Activated CD8-positive, alpha-beta T cell treated with anti-CD3 and anti-CD28 coated beads for 36 hours (primary cell): ENCODE measurements around the gene ZFYVE28. TPM values are rescaled to one million over a fixed set of nuclear protein-coding genes. Genes with fewer than 3 reads are reported as not detected.
"Not testable (repeated sequence)": the region's sequence is repeated elsewhere in the genome, so short reads cannot be mapped to it uniquely, and the experiment has no call there.

Source experiments
- ATAC-seq: fragments of 200-7000 bp; cut with Tn5 transposase; one replicate; pipeline ENCODE4 v1.10.0; 2021; ENCODE audit warnings: mild to moderate bottlenecking, moderate library complexity
- CTCF ChIA-PET: fragments of 350-600 bp; sonication (Branson Sonifier 250); formaldehyde crosslinking; loops from one replicate; lab custom pipeline; 2021; ENCODE audit warnings: antibody characterized with exemption; lab: Charles Lee
- POLR2A ChIA-PET: fragments of 350-600 bp; sonication (Branson Sonifier 250); formaldehyde crosslinking; loops from one replicate; lab custom pipeline; 2021; ENCODE audit warnings: antibody characterized with exemption; lab: Charles Lee
- DNase-seq: peaks from one replicate; pipeline ENCODE4 v3.0.0-alpha.2; 2020
- H3K27ac Mint-ChIP-seq: one replicate; pipeline ENCODE4 v1.8.0; 2021; ENCODE audit warnings: mild to moderate bottlenecking, mixed read lengths
- H3K27me3 Mint-ChIP-seq: one replicate; pipeline ENCODE4 v1.8.0; 2021; ENCODE audit warnings: mixed read lengths
- H3K36me3 Mint-ChIP-seq: one replicate; pipeline ENCODE4 v1.8.0; 2021; ENCODE audit warnings: low read depth, mixed read lengths
- H3K4me1 Mint-ChIP-seq: one replicate; pipeline ENCODE4 v1.8.0; 2021; ENCODE audit warnings: low read depth, mixed read lengths
- H3K4me3 Mint-ChIP-seq: one replicate; pipeline ENCODE4 v1.8.0; 2021; ENCODE audit warnings: mild to moderate bottlenecking, moderate library complexity, mixed read lengths
- H3K9me3 Mint-ChIP-seq: one replicate; pipeline ENCODE4 v1.8.0; 2021; ENCODE audit warnings: mixed read lengths
- intact Hi-C: fragments of 100-400 bp; cut with micrococcal nuclease; formaldehyde crosslinking; loops from one replicate; pipeline ENCODE4 v1.10.0; 2022
- total RNA-seq, 2 experiments: library from RNA; stranded (reverse); gene quantifications; one replicate each; pipeline ENCODE4 v1.2.3, GENCODE V29; 2021
- TF ChIP-seq, protein P1 (sequence below): fragments of 200-600 bp; IDR thresholded peaks from one replicate; pipeline ENCODE4 v1.8.0; 2022; ENCODE audit warnings: antibody characterized with exemption, mild to moderate bottlenecking

Gene ZFYVE28
- total RNA-seq, 2 experiments from 2014 or later: 4.9 to 7.0 TPM

DNA sequence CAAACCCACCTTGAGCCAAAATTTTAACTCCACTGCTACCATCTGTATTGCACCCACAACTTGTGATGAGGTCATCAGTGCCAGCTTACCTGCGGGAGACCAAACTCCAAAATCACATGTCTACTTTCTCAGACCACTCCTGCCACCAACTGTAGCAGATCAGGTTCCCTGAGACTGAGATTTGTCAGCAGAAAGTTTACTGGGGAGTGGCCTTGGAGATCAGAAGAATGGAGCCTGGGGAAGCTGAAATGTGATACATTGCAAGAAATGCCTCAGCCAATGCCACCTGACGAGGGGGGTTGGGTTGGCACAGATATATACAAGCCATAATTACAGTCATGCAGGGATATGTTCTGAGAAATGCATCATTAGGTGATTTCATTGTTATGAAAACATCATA lies 195.6 kb downstream of the ZFYVE28 start:
- H3K9me3 Mint-ChIP-seq: no peaks in the 10 kb centered on the region
- ChIA-PET POLR2A (no interaction called here), CTCF (interaction anchor here (2.1 to 4.2 kb wide), 2 partner anchors 218 to 220 kb away, joined by 6 to 40 read pairs; no protein-coding TSS in a partner anchor)
- H3K36me3 Mint-ChIP-seq: peaks cover 4% of the 10 kb centered on the region
- no peak overlapping the region for H3K4me3 Mint-ChIP-seq
- intact Hi-C loops: loop anchor here (10.0 kb wide), 1 partner anchor 132 kb away; no protein-coding TSS in a partner anchor
- H3K27me3 Mint-ChIP-seq: no peaks in the 10 kb centered on the region
- no peaks in the 10 kb centered on the region for H3K4me1 Mint-ChIP-seq
- DNase-seq (no peak), ATAC-seq (no peak)
- TF ChIP-seq, protein P1, sequence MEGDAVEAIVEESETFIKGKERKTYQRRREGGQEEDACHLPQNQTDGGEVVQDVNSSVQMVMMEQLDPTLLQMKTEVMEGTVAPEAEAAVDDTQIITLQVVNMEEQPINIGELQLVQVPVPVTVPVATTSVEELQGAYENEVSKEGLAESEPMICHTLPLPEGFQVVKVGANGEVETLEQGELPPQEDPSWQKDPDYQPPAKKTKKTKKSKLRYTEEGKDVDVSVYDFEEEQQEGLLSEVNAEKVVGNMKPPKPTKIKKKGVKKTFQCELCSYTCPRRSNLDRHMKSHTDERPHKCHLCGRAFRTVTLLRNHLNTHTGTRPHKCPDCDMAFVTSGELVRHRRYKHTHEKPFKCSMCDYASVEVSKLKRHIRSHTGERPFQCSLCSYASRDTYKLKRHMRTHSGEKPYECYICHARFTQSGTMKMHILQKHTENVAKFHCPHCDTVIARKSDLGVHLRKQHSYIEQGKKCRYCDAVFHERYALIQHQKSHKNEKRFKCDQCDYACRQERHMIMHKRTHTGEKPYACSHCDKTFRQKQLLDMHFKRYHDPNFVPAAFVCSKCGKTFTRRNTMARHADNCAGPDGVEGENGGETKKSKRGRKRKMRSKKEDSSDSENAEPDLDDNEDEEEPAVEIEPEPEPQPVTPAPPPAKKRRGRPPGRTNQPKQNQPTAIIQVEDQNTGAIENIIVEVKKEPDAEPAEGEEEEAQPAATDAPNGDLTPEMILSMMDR: no peak
- no peak overlapping the region for H3K27ac Mint-ChIP-seq

DNA sequence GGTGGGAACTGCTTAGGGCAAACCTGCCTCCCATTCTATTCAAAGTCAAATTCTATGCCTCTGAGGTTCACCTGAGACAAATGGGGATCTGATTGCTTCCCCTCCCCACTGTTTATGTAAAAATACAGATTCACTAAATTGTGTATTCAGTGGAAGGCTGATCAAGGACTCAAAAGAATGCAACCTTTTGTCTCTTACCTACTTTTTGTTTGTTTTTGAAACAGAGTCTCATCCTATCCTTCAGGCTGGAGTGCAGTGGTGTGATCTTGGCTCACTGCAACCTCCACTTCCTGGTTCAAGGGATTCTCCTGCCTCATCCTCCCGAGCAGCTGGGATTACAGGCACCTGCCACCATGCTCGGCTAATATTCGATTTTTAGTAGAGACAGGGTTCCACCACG lies 197.1 kb downstream of the ZFYVE28 start:
- H3K9me3 Mint-ChIP-seq, ATAC-seq, H3K27me3 Mint-ChIP-seq, DNase-seq, H3K36me3 Mint-ChIP-seq, H3K4me3 Mint-ChIP-seq, H3K4me1 Mint-ChIP-seq, H3K27ac Mint-ChIP-seq: not testable (repeated sequence)
- CTCF ChIA-PET: interaction anchor here (1.2 to 4.5 kb wide), 9 partner anchors 13 to 418 kb away, joined by 3 to 63 read pairs (median 14); partner anchors contain the start of gene RNF4
- POLR2A ChIA-PET: interaction anchor here (1.5 to 1.8 kb wide), 2 partner anchors 213 to 247 kb away, joined by 5 read pairs; partner anchors contain the start of genes NELFA and RNF4
- intact Hi-C loops: loop anchor here (10.0 kb wide), 1 partner anchor 133 kb away; no protein-coding TSS in a partner anchor

DNA sequence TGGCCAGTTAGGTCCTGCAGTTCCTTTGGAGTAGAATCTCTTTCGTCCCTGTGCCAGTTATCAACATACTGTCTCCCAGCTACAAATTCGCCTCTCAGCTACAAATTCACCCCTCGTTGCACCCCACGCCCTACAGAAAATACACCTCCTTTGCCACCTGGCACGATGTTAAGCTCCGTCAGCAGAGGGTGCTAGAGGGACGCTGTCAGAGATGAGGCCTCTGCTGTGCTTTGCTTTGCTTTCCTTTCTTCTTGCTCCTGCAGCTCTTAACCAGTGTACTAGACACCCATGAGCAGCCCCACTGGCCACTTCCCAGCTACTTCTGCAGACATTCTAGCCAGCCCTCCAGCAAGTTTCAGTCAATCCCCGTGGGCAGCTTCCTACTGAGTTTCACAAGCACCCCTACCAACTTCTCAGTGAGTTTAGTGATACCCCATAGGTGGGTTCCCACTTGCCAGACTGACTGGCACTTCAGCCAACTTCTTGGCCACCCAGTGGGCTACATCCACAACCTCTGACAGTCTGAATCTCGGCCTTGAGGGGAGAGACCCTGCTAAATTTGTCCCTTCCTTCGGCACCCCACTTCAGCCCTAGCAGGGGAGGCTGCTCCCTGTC lies 198.3 kb downstream of the ZFYVE28 start:
- POLR2A ChIA-PET: interaction anchor here (0.7 to 1.8 kb wide), 4 partner anchors 19 to 521 kb away, joined by 3 to 5 read pairs (median 4); partner anchors contain the start of genes NELFA and RNF4
- peak; percentile 98 for ATAC-seq

More for the DNA sequence above, 198.3 kb downstream of the ZFYVE28 start:
- Mint-ChIP-seq H3K4me1 (no peaks in the 10 kb centered on the region), H3K9me3 (no peaks in the 10 kb centered on the region), H3K27ac (no peak overlapping the region), H3K27me3 (no peaks in the 10 kb centered on the region), H3K4me3 (no peak overlapping the region), H3K36me3 (peaks cover 4% of the 10 kb centered on the region)
- TF ChIP-seq, protein P1: peak; percentile 81
- intact Hi-C loops: loop anchor here (10.0 kb wide), 1 partner anchor 135 kb away; no protein-coding TSS in a partner anchor
- DNase-seq: peak; percentile 88
- CTCF ChIA-PET: interaction anchor here (0.6 to 4.5 kb wide), 51 partner anchors 9 to 813 kb away, joined by 3 to 63 read pairs (median 3); partner anchors contain the start of genes FAM193A, HAUS3, POLN and RNF4

Other genes starting within 250 kb of the ZFYVE28 start
- 10 to 100 TPM; 18.4 to 19.5 TPM for gene HAUS3, start 176.5 kb downstream of the ZFYVE28 start, total RNA-seq
- gene POLN, start 176.5 kb downstream of the ZFYVE28 start, total RNA-seq: 1 to 10 TPM; 2.1 to 2.9 TPM
- 1 to 10 TPM; 1.5 to 2.3 TPM for gene MXD4, start 156.5 kb downstream of the ZFYVE28 start, total RNA-seq
- gene CFAP99, start 310 bp upstream of the ZFYVE28 start, total RNA-seq: not detected
- gene RNF4, start 50.5 kb upstream of the ZFYVE28 start, total RNA-seq: 10 to 100 TPM; 94.6 to 96.2 TPM
- gene FAM193A, start 118.0 kb upstream of the ZFYVE28 start, total RNA-seq: 10 to 100 TPM; 22.4 to 22.9 TPM